HG02798 (cell line): ENCODE measurements around the gene TRPM8.

Experiments
- ATAC-seq: cut with Tn5 transposase; IDR thresholded peaks from one replicate; pipeline ENCODE4 v1.9.1; 2021; ENCODE audit warnings: mild to moderate bottlenecking; ENCODE audit not compliant: unreplicated experiment, poor library complexity

TRPM8 gene

GRCh38 chr2:234033174-234033573, 116.0 kb downstream of the TRPM8 start:
- ATAC-seq = no peak

- no peak for ATAC-seq
Measured at GRCh38 chr2:234033885-234034284, 116.7 kb downstream of the TRPM8 start.

GRCh38 chr2:234038076-234038802, 121.1 kb downstream of the TRPM8 start:
- no peak for ATAC-seq

GRCh38 chr2:234044157-234044556, 127.0 kb downstream of the TRPM8 start:
- no peak for ATAC-seq

- ATAC-seq = no peak
Measured at GRCh38 chr2:234046521-234046920, 129.3 kb downstream of the TRPM8 start.

GRCh38 chr2:234047361-234047760, 130.2 kb downstream of the TRPM8 start:
- no peak for ATAC-seq

- ATAC-seq = no peak
Measured at GRCh38 chr2:234048049-234048448, 130.9 kb downstream of the TRPM8 start.

GRCh38 chr2:234050455-234051135, 133.4 kb downstream of the TRPM8 start, which contains the start of gene SPP2:
TSS of gene SPP2 (plus strand) at chr2:234050702. CDS start at chr2:234050787, 85 bp downstream.
- no peak for ATAC-seq

- no peak for ATAC-seq
Measured at GRCh38 chr2:234051374-234052070, 134.3 kb downstream of the TRPM8 start.

- ATAC-seq = no peak
Measured at GRCh38 chr2:234058881-234059280, 141.7 kb downstream of the TRPM8 start.

GRCh38 chr2:234060236-234060635, 143.1 kb downstream of the TRPM8 start:
- ATAC-seq = no peak

GRCh38 chr2:234061624-234062257, 144.6 kb downstream of the TRPM8 start:
- no peak for ATAC-seq

GRCh38 chr2:234066587-234066986, 149.4 kb downstream of the TRPM8 start:
- no peak for ATAC-seq
